ENCODE results near the gene S100A1. TPM values are rescaled to one million over a fixed set of nuclear protein-coding genes. Genes with fewer than 3 reads are reported as not detected.
"Not testable (repeated sequence)": the region's sequence is repeated elsewhere in the genome, so short reads cannot be mapped to it uniquely, and the experiment has no call there.

Gene S100A1
- total and polyA plus RNA-seq, 10 of the 15 experiments (the other 5 are each of a cell fraction or from before 2014, with no cell fraction given), result 0.13 to 0.29 TPM; not detected in 8

DNA sequence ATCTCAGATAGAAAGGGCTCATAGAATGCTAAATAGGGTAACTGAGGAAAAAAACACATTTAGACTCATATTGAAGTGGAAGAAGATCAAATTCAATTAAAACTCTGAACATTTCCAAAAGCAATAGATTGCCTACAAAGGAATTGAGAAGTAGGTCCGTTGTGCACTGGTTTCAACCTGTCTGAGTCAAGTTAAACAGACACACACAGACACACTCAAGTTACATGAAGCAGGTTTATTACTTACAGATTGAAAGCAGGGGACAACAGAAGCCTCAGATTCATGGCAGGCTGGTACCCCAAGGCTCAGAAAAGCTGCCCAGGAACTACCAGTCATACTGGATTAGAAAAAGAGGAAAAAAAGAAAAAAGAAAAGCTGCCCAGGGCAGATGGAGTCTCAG, 41.9 kb upstream of the S100A1 start:
- ATAC-seq (no peak), FAIRE-seq (no peak), DNase-seq (ENCODE audit: low read depth, low spot score) (no peak)
- H3K36me3 ChIP-seq (ENCODE audit: control insufficient read depth in 2 of 2, insufficient read depth in 2 of 2, low read length in 1 of 2), result no peaks in the 10 kb centered on the region
- 0% methylated on average over 1 of the region's 1 CpG for WGBS (ENCODE audit: insufficient coverage, insufficient replicate concordance, low lambda C conversion rate, missing lambda C conversion rate)
- in situ Hi-C loops (cut with MboI), result no loop called here
- SMC1A ChIA-PET (ENCODE audit: uncharacterized antibody, unreplicated experiment), result interaction anchor here (1.1 to 1.2 kb wide), 3 partner anchors 12 to 18 kb away, joined by 3 read pairs; no protein-coding TSS in a partner anchor
- H3K27ac ChIP-seq (ENCODE audit: control insufficient read depth, insufficient read depth), result no peak overlapping the region
- H3K9me3 ChIP-seq (replicated peaks; ENCODE audit: control insufficient read depth, insufficient read depth, low read length), result no peaks in the 10 kb centered on the region
- CTCF ChIA-PET, result interaction anchor here (0.7 to 1.9 kb wide), 4 partner anchors 14 to 1599 kb away, joined by 4 to 5 read pairs (median 4); partner anchors contain the start of gene S100A13
- POLR2A ChIA-PET, result no interaction called here
- no peak overlapping the region for H3K4me2 ChIP-seq (ENCODE audit: control insufficient read depth, insufficient read depth)
- intact Hi-C loops (cut with micrococcal nuclease; ENCODE audit: unreplicated experiment), result no loop called here
- no peak overlapping the region for H3K4me3 ChIP-seq
- no peak overlapping the region for H3K9ac ChIP-seq (ENCODE audit: control insufficient read depth, insufficient read depth, low read length)
- H3K79me2 ChIP-seq (ENCODE audit: control insufficient read depth, insufficient read depth, low read length), result no peaks in the 10 kb centered on the region
- no TSS peak for BruUV-seq (replicated peaks)
- no peaks in the 10 kb centered on the region for H3K4me1 ChIP-seq (ENCODE audit: control insufficient read depth, insufficient read depth, low read length)
- RAD21 ChIA-PET (ENCODE audit: unreplicated experiment), result interaction anchor here (0.9 to 1.9 kb wide), 3 partner anchors 12 to 41 kb away, joined by 3 to 6 read pairs (median 6); partner anchors contain the start of gene S100A13
- TF ChIP-seq HDAC6 (IDR thresholded peaks at IDR 0.05; ENCODE audit: unreplicated experiment) (no peak), MXI1 (IDR thresholded peaks at IDR 0.05; ENCODE audit: low read depth, low read length) (no peak)
- H2AFZ ChIP-seq (ENCODE audit: control insufficient read depth, low read depth, low read length), result no peak overlapping the region
- no peaks in the 10 kb centered on the region for H4K20me1 ChIP-seq (ENCODE audit: control insufficient read depth, insufficient read depth)
- no peaks in the 10 kb centered on the region for H3K27me3 ChIP-seq (replicated peaks in 1 of 2; ENCODE audit: control insufficient read depth in 2 of 2, insufficient read depth in 2 of 2, low read length in 1 of 2)

DNA sequence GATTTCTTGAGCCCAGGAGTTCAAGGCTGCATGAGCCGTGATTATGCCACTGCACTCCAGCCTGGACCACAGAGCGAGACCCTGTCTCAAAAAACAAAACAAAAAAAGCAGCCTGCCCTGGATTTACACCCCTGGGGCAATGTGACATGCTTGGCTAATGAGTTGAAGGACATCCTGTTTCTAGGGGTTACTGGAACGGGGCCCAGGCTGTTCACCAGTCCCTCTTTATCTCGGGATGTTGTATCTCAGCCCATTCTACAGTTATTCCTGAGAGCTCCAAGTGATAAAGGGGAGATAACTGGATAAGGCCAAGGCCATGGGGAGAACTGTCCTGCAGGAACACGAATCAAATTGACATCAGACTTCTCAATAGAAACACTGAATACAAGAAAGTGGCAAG, 40.9 kb upstream of the S100A1 start:
- CTCF ChIA-PET, result interaction anchor here (1.2 to 1.3 kb wide), 2 partner anchors 15 to 76 kb away, joined by 4 to 5 read pairs; no protein-coding TSS in a partner anchor
- H3K36me3 ChIP-seq (ENCODE audit: control insufficient read depth in 2 of 2, insufficient read depth in 2 of 2, low read length in 1 of 2), result no peaks in the 10 kb centered on the region
- no peak overlapping the region for H3K9ac ChIP-seq (ENCODE audit: control insufficient read depth, insufficient read depth, low read length)
- H4K20me1 ChIP-seq (ENCODE audit: control insufficient read depth, insufficient read depth), result no peaks in the 10 kb centered on the region
- intact Hi-C loops (cut with micrococcal nuclease; ENCODE audit: unreplicated experiment) (no loop called here), in situ Hi-C loops (cut with MboI) (no loop called here)
- H3K4me3 ChIP-seq, result no peak overlapping the region
- SMC1A ChIA-PET (ENCODE audit: uncharacterized antibody, unreplicated experiment), result interaction anchor here (1.0 kb wide), 1 partner anchor 54 kb away, joined by 3 read pairs; no protein-coding TSS in a partner anchor
- no peaks in the 10 kb centered on the region for H3K9me3 ChIP-seq (replicated peaks; ENCODE audit: control insufficient read depth, insufficient read depth, low read length)
- BruUV-seq (replicated peaks), result no TSS peak
- POLR2A ChIA-PET, result no interaction called here
- no peak for TF ChIP-seq ZBED1 (IDR thresholded peaks at IDR 0.05; ENCODE audit: borderline replicate concordance)
- no peak for TF ChIP-seq IKZF2 (IDR thresholded peaks at IDR 0.05)
- TF ChIP-seq, protein P1, sequence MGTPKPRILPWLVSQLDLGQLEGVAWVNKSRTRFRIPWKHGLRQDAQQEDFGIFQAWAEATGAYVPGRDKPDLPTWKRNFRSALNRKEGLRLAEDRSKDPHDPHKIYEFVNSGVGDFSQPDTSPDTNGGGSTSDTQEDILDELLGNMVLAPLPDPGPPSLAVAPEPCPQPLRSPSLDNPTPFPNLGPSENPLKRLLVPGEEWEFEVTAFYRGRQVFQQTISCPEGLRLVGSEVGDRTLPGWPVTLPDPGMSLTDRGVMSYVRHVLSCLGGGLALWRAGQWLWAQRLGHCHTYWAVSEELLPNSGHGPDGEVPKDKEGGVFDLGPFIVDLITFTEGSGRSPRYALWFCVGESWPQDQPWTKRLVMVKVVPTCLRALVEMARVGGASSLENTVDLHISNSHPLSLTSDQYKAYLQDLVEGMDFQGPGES (IDR thresholded peaks at IDR 0.05), result no peak
- no peak for TF ChIP-seq CBFB (IDR thresholded peaks at IDR 0.05; ENCODE audit: low read depth)
- TF ChIP-seq EP300 (IDR thresholded peaks at IDR 0.05; ENCODE audit: borderline replicate concordance in 1 of 2, control insufficient read depth in 1 of 2, low read depth in 2 of 2, low read length in 2 of 2), result no peak
- no peaks in the 10 kb centered on the region for H3K4me1 ChIP-seq (ENCODE audit: control insufficient read depth, insufficient read depth, low read length)
- WGBS (ENCODE audit: insufficient coverage, insufficient replicate concordance, low lambda C conversion rate, missing lambda C conversion rate), result 26% methylated on average over 5 of the region's 5 CpGs
- H3K79me2 ChIP-seq (ENCODE audit: control insufficient read depth, insufficient read depth, low read length), result no peaks in the 10 kb centered on the region
- H2AFZ ChIP-seq (ENCODE audit: control insufficient read depth, low read depth, low read length), result no peak overlapping the region
- ATAC-seq (no peak), DNase-seq (ENCODE audit: low read depth, low spot score) (no peak), FAIRE-seq (no peak)
- no peak overlapping the region for H3K27ac ChIP-seq (ENCODE audit: control insufficient read depth, insufficient read depth)
- no peak overlapping the region for H3K4me2 ChIP-seq (ENCODE audit: control insufficient read depth, insufficient read depth)
- no peaks in the 10 kb centered on the region for H3K27me3 ChIP-seq (replicated peaks in 1 of 2; ENCODE audit: control insufficient read depth in 2 of 2, insufficient read depth in 2 of 2, low read length in 1 of 2)
- RAD21 ChIA-PET (ENCODE audit: unreplicated experiment), result no interaction called here

DNA sequence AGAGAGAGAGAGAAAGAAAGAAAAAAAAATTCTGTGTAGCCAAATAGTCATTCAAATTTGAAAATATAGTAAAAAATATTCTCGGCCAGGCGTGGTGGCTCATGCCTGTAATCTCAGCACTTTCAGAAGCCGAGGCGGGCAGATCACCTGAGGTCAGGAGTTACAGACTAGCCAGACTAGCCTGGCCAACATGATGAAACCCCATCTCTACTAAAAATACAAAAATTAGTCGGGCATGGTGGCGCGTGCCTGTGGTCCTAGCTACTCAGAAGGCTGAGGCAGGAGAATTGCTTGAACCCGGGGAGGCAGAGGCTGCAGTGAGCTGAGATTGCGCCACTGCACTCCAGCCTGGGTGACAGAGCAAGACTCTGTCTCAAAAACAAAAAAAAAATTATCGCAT, 40.2 kb upstream of the S100A1 start:
- H3K4me2 ChIP-seq (ENCODE audit: control insufficient read depth, insufficient read depth); intact Hi-C loops (cut with micrococcal nuclease; ENCODE audit: unreplicated experiment); H4K20me1 ChIP-seq (ENCODE audit: control insufficient read depth, insufficient read depth); ATAC-seq; H3K36me3 ChIP-seq (ENCODE audit: control insufficient read depth in 2 of 2, insufficient read depth in 2 of 2, low read length in 1 of 2); H3K9ac ChIP-seq (ENCODE audit: control insufficient read depth, insufficient read depth, low read length); BruUV-seq (replicated peaks); H3K27me3 ChIP-seq (replicated peaks in 1 of 2; ENCODE audit: control insufficient read depth in 2 of 2, insufficient read depth in 2 of 2, low read length in 1 of 2); H2AFZ ChIP-seq (ENCODE audit: control insufficient read depth, low read depth, low read length); RAD21 ChIA-PET (ENCODE audit: unreplicated experiment); H3K9me3 ChIP-seq (replicated peaks; ENCODE audit: control insufficient read depth, insufficient read depth, low read length); FAIRE-seq; H3K27ac ChIP-seq (ENCODE audit: control insufficient read depth, insufficient read depth); in situ Hi-C loops (cut with MboI); DNase-seq (ENCODE audit: low read depth, low spot score); H3K79me2 ChIP-seq (ENCODE audit: control insufficient read depth, insufficient read depth, low read length); H3K4me1 ChIP-seq (ENCODE audit: control insufficient read depth, insufficient read depth, low read length); H3K4me3 ChIP-seq: not testable (repeated sequence)
- POLR2A ChIA-PET, result interaction anchor here (0.7 kb wide), 1 partner anchor 236 kb away, joined by 3 read pairs; no protein-coding TSS in a partner anchor
- SMC1A ChIA-PET (ENCODE audit: uncharacterized antibody, unreplicated experiment), result interaction anchor here (0.7 kb wide), 1 partner anchor 16 kb away, joined by 3 read pairs; no protein-coding TSS in a partner anchor
- WGBS (ENCODE audit: insufficient coverage, insufficient replicate concordance, low lambda C conversion rate, missing lambda C conversion rate), result 69% methylated on average over 10 of the region's 10 CpGs
- CTCF ChIA-PET, result interaction anchor here (0.7 to 1.0 kb wide), 3 partner anchors 12 to 515 kb away, joined by 3 read pairs; no protein-coding TSS in a partner anchor
